ENCODE results near the gene CHURC1.

- TF ChIP-seq NR3C1 (CRISPR knock-in tag; conservative IDR thresholded peaks at IDR 0.05; ENCODE audit: low read depth) (no peak), ZNF138 (CRISPR knock-in tag; conservative IDR thresholded peaks at IDR 0.05) (no peak)
Observed at GRCh38 chr14:64963611-64964010, 49.4 kb downstream of the CHURC1 start.
